ENCODE data around the gene ASB15. TPM values are rescaled to one million over a fixed set of nuclear protein-coding genes. Genes with fewer than 3 reads are reported as not detected.

ASB15 gene
- total RNA-seq, 1 donor from 2014 or later: not detected

- H3K27ac Mint-ChIP-seq: no peak overlapping the region
- DNase-seq (ENCODE audit: low spot score): no peak
- H3K9me3 Mint-ChIP-seq: no peaks in the 10 kb centered on the region
- H3K4me3 Mint-ChIP-seq: no peak overlapping the region
- H3K36me3 Mint-ChIP-seq (ENCODE audit: low read depth): peaks cover 4% of the 10 kb centered on the region
- no peaks in the 10 kb centered on the region for H3K4me1 Mint-ChIP-seq (ENCODE audit: low read depth)
- H3K27me3 Mint-ChIP-seq (ENCODE audit: insufficient read depth): no peaks in the 10 kb centered on the region
- intact Hi-C loops (cut with micrococcal nuclease): loop anchor here (1.0 to 2.0 kb wide), 4 partner anchors 19 to 183 kb away; partner anchors contain the start of gene WASL
These were observed 81.1 kb downstream of the ASB15 start for GRCh38 chr7:123682690-123683089.

GRCh38 chr7:123687161-123687560, 85.5 kb downstream of the ASB15 start:
- no peaks in the 10 kb centered on the region for H3K9me3 Mint-ChIP-seq
- H3K27ac Mint-ChIP-seq: no peak overlapping the region
- H3K27me3 Mint-ChIP-seq (ENCODE audit: insufficient read depth): no peaks in the 10 kb centered on the region
- H3K36me3 Mint-ChIP-seq (ENCODE audit: low read depth): peaks cover 8% of the 10 kb centered on the region
- H3K4me3 Mint-ChIP-seq: no peak overlapping the region
- no peak for DNase-seq (ENCODE audit: low spot score)
- no peaks in the 10 kb centered on the region for H3K4me1 Mint-ChIP-seq (ENCODE audit: low read depth)
- intact Hi-C loops (cut with micrococcal nuclease): no loop called here

GRCh38 chr7:123687727-123688126, 86.1 kb downstream of the ASB15 start:
- H3K27ac Mint-ChIP-seq: no peak overlapping the region
- no peak for DNase-seq (ENCODE audit: low spot score)
- peaks cover 14% of the 10 kb centered on the region for H3K36me3 Mint-ChIP-seq (ENCODE audit: low read depth)
- H3K4me3 Mint-ChIP-seq: no peak overlapping the region
- intact Hi-C loops (cut with micrococcal nuclease): no loop called here
- H3K4me1 Mint-ChIP-seq (ENCODE audit: low read depth): no peaks in the 10 kb centered on the region
- H3K27me3 Mint-ChIP-seq (ENCODE audit: insufficient read depth): no peaks in the 10 kb centered on the region
- H3K9me3 Mint-ChIP-seq: no peaks in the 10 kb centered on the region

Other genes with a start within 250 kb of the ASB15 start
- 0.44 TPM in 1 of 2 replicates, not detected in the other for gene IQUB, start 67.2 kb upstream of the ASB15 start, total RNA-seq
- 49.4 and 51.5 TPM in 2 replicates for gene NDUFA5, start 44.0 kb upstream of the ASB15 start, total RNA-seq
- not detected in 2 replicates for gene LMOD2, start 54.0 kb downstream of the ASB15 start, total RNA-seq
- gene WASL, start 147.2 kb downstream of the ASB15 start, total RNA-seq: 7.3 and 7.5 TPM in 2 replicates
- gene HYAL4, start 243.3 kb downstream of the ASB15 start, total RNA-seq: not detected in 2 replicates